HepG2 (cell line): Measurements from ENCODE around the gene ANKRD44. TPM values are rescaled to one million over a fixed set of nuclear protein-coding genes. Genes with fewer than 3 reads are reported as not detected.

Experiments used
- ATAC-seq: fragments of 200-7000 bp; cut with Tn5 transposase; 3 replicates; pipeline ENCODE4 v1.9.1; 2020; ENCODE audit warnings: mild to moderate bottlenecking, moderate library complexity
- BruUV-seq: library from RNA; stranded (reverse); fragments of 400-500 nt; replicated peaks from 2 replicates; lab custom pipeline; 2021; lab: Mats Ljungman, UMichigan
- CTCF ChIA-PET: fragments of 300-600 bp; formaldehyde crosslinking; extraction: SDS; loops from one replicate; lab custom pipeline; 2021; ENCODE audit warnings: low total read pairs, inconsistent platforms, low intra/inter-chr PET ratio; lab: Yijun Ruan, JAX
- POLR2A ChIA-PET: fragments of 350-600 bp; sonication (Branson Sonifier 250); formaldehyde crosslinking; loops from one replicate; lab custom pipeline; 2020; ENCODE audit warnings: antibody characterized with exemption, inconsistent platforms; lab: Yijun Ruan, JAX
- DNase-seq: peaks from one replicate; pipeline ENCODE4 v3.0.0-alpha.2; 2015; ENCODE audit warnings: low spot score
- FAIRE-seq: peaks from 3 replicates; lab custom pipeline; 2011; peaks lifted over from hg19 to GRCh38; lab: Jason Lieb, UNC
- H2AFZ ChIP-seq: one replicate; pipeline ENCODE4 v1.6.1; 2011; ENCODE audit warnings: low read length, inconsistent platforms
- H3K27ac ChIP-seq: fragments of 300-600 bp; 3 replicates; pipeline ENCODE4 v1.8.0; 2011; ENCODE audit warnings: mixed run types, mild to moderate bottlenecking, mixed read lengths, low read length, inconsistent platforms; ENCODE audit not compliant: insufficient read depth; ENCODE audit errors: extremely low read length
- H3K27me3 ChIP-seq, 2 experiments: fragments of 200-600 bp in 1 of 2; 2 replicates in 1 of 2; 3 replicates in 1 of 2; pipeline versions ENCODE4 v1.6.0 to v1.8.0; 2011; ENCODE audit warnings: low read length in 2 of 2, mild to moderate bottlenecking in 2 of 2, moderate library complexity in 2 of 2, inconsistent platforms in 1 of 2; ENCODE audit not compliant: insufficient read depth in 2 of 2, control insufficient read depth in 1 of 2
- H3K36me3 ChIP-seq, 2 experiments: fragments of 200-600 bp in 1 of 2; replicated peaks in 1 of 2; 2 replicates in 1 of 2; 3 replicates in 1 of 2; pipeline versions ENCODE4 v1.5.1 to v1.8.0; 2011; ENCODE audit warnings: low read length in 2 of 2, inconsistent platforms in 1 of 2; ENCODE audit not compliant: insufficient read depth in 2 of 2, control insufficient read depth in 1 of 2
- H3K4me1 ChIP-seq: 2 replicates; pipeline ENCODE4 v1.5.1; 2012; ENCODE audit warnings: low read length, inconsistent platforms; ENCODE audit not compliant: insufficient read depth
- H3K4me2 ChIP-seq: 2 replicates; pipeline ENCODE4 v1.6.0; 2011; ENCODE audit warnings: low read depth, low read length, inconsistent platforms
- H3K4me3 ChIP-seq, 3 experiments: fragments of 200-600 bp in 1 of 3; sonication (generic), shearing (Covaris generic) in 1 of 3; replicated peaks in 1 of 3; 2 replicates each; pipeline ENCODE4 v1.5.1; 2011 to 2016; ENCODE audit warnings: low read length in 3 of 3, inconsistent platforms in 2 of 3, low read depth in 2 of 3, mild to moderate bottlenecking in 2 of 3, control low read depth in 1 of 3, mixed read lengths in 1 of 3; ENCODE audit not compliant: insufficient read depth in 1 of 3
- H3K79me2 ChIP-seq: one replicate; pipeline ENCODE4 v1.6.1; 2011; ENCODE audit warnings: low read length, inconsistent platforms; ENCODE audit not compliant: insufficient read depth
- H3K9ac ChIP-seq: 2 replicates; pipeline ENCODE4 v1.6.0; 2011; ENCODE audit warnings: mild to moderate bottlenecking, low read depth, low read length, inconsistent platforms; ENCODE audit not compliant: insufficient read depth
- H3K9me3 ChIP-seq: 2 replicates; pipeline ENCODE4 v1.5.1; 2012; ENCODE audit warnings: mild to moderate bottlenecking, low read length
- H4K20me1 ChIP-seq: 2 replicates; pipeline ENCODE4 v1.6.0; 2011; ENCODE audit warnings: inconsistent platforms, mild to moderate bottlenecking, low read length, moderate library complexity; ENCODE audit not compliant: insufficient read depth
- ARID5B ChIP-seq: IDR thresholded peaks from 2 replicates; pipeline ENCODE4 v1.4.0; 2020; ENCODE audit warnings: mild to moderate bottlenecking, missing genetic modification reagents
- NFKBIZ ChIP-seq: IDR thresholded peaks from 2 replicates; pipeline ENCODE4 v1.6.1; 2018; ENCODE audit warnings: missing genetic modification reagents, missing compliant biosample characterization
- ZNF282 ChIP-seq: fragments of 450-650 bp; IDR thresholded peaks from 2 replicates; pipeline ENCODE4 v1.6.1; 2018; ENCODE audit not compliant: partially characterized antibody
- ZNF644 ChIP-seq: IDR thresholded peaks from 2 replicates; pipeline ENCODE4 v1.6.1; 2016; ENCODE audit warnings: low read depth
- ZNF691 ChIP-seq: sonication (generic); formaldehyde crosslinking; IDR thresholded peaks from 2 replicates; pipeline ENCODE4 v1.4.0; 2020; ENCODE audit warnings: missing genetic modification reagents, low read depth, mild to moderate bottlenecking, borderline replicate concordance
- ZNF761 ChIP-seq: sonication (generic); formaldehyde crosslinking; conservative IDR thresholded peaks from 2 replicates; pipeline ENCODE4 v1.4.0; 2020; ENCODE audit warnings: mild to moderate bottlenecking, missing genetic modification reagents
- WGBS: methylation state at CpG from one replicate; pipeline ENCODE4 v1.1.6; 2017; ENCODE audit warnings: low lambda C conversion rate; 5-methylcytosine and 5-hydroxymethylcytosine counted together
- in situ Hi-C: cut with HindIII; loops from 2 replicates; pipeline ENCODE4 v1.10.0; 2017; ENCODE audit warnings: low pct_unique_long_range_greater_than_20kb; ENCODE audit not compliant: extremely low pct_ligation_motif_present
- intact Hi-C: fragments of 100-400 bp; cut with micrococcal nuclease; formaldehyde crosslinking; loops from one replicate; pipeline ENCODE4 v1.10.0; 2022; ENCODE audit not compliant: unreplicated experiment
- polyA plus RNA-seq, 8 experiments: library from polyadenylated mRNA; depleted of rRNA in 3 of 8; stranded (reverse) in 7 of 8; unstranded in 1 of 8; fragments of >200 nt; fragmentation: Illumina TruSeq in 4 of 8; extraction: Trizol in 4 of 8; gene quantifications; 2 replicates each; pipeline versions ENCODE4 v1.2.1 to v1.2.3, GENCODE V29; 2011 to 2016; ENCODE audit warnings: low read depth in 4 of 8, missing spikeins in 1 of 8, mixed read lengths in 1 of 8; ENCODE audit not compliant: insufficient read depth in 1 of 8
- total RNA-seq, 5 experiments: library from RNA; depleted of rRNA; stranded (reverse); fragments of >200 nt; fragmentation: Illumina TruSeq; extraction: Trizol; gene quantifications; 2 replicates each; pipeline ENCODE4 v1.2.3, GENCODE V29; 2016; ENCODE audit warnings: low read depth in 1 of 5
- TF ChIP-seq, protein P1 (sequence below): IDR thresholded peaks from 2 replicates; pipeline ENCODE4 v1.6.1; 2016

Gene ANKRD44
- total and polyA plus RNA-seq, 2 of the 13 experiments (the other 11 are each of a cell fraction or from before 2014, with no cell fraction given) = 0.04 to 0.11 TPM

DNA sequence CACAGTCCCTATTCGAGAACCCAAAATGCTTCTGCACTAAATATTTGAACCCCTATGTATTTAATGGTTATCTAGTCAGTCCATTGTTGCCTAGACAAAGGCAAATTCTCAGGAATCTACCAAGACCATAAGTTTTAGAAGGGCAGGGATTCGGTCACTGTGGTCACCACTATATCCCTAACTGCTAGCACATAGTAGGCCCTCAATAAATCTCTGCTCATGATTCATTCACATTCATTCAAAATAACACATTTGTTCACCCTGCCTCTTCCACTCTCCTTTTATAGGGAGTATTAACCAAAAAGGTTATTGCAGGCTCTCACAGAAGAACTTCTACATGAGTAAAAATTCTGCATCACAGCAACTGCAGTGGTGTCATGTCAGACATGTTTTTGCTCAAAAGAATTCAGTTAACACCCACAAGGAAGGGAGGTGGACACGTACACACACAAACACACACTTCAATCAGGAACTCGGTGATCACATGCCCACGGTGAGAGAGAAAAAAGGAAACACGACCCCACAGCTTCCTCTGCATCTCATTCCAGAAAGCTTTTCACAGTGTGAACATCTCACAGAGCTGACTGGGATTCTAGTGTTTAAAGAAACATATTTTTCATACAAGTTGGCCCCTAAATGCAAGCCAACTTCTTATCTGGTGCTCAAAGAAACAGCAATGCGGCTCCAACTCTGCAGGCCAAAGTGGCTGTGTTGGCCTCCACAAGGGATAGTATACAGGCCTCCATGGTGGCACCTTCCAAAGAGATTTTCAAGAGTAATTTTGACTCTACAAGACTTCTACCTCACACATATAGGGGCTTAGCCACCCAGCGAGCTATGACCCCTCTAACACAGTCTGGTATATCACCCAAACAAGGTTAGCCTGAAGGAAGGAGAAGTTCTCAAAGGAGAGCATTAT, 98.0 kb downstream of the ANKRD44 start:
- POLR2A ChIA-PET = no interaction called here
- H3K9me3 ChIP-seq = no peaks in the 10 kb centered on the region
- no peak for DNase-seq
- H3K9ac ChIP-seq = no peak overlapping the region
- peaks cover 7% of the 10 kb centered on the region; the same call in 1 of the 2 replicates for H3K4me1 ChIP-seq
- BruUV-seq = no TSS peak
- no peaks in the 10 kb centered on the region for H4K20me1 ChIP-seq
- no peak overlapping the region for H3K27ac ChIP-seq
- no peak for FAIRE-seq
- intact Hi-C loops = no loop called here
- H3K79me2 ChIP-seq = no peaks in the 10 kb centered on the region
- WGBS = 19% methylated on average over 8 of the region's 8 CpGs
- no peak for ATAC-seq
- CTCF ChIA-PET = no interaction called here
- in situ Hi-C loops = no loop called here
- TF ChIP-seq ZNF282 (no peak), NFKBIZ (CRISPR knock-in tag) (no peak)
- H3K4me2 ChIP-seq = no peak overlapping the region
- H2AFZ ChIP-seq = no peak overlapping the region
- H3K36me3 ChIP-seq = no peaks in the 10 kb centered on the region
- H3K4me3 ChIP-seq = no peak overlapping the region
- peaks cover 0 to 6% of the 10 kb centered on the region in 2 experiments; a peak in 1 of 5 replicates for H3K27me3 ChIP-seq

- Histone ChIP-seq H3K79me2 (no peaks in the 10 kb centered on the region), H3K27ac (no peak overlapping the region), H3K4me2 (no peak overlapping the region), H3K4me1 (peaks cover 7% of the 10 kb centered on the region; the same call in 1 of the 2 replicates), H3K4me3 (no peak overlapping the region), H3K27me3 (peaks cover 0 to 6% of the 10 kb centered on the region in 2 experiments; a peak in 1 of 5 replicates), H4K20me1 (no peaks in the 10 kb centered on the region), H3K9me3 (no peaks in the 10 kb centered on the region), H3K9ac (no peak overlapping the region), H3K36me3 (no peaks in the 10 kb centered on the region), H2AFZ (no peak overlapping the region)
- CTCF ChIA-PET = no interaction called here
- DNase-seq (no peak), FAIRE-seq (no peak), ATAC-seq (no peak)
- POLR2A ChIA-PET = no interaction called here
- intact Hi-C loops (no loop called here), in situ Hi-C loops (no loop called here)
- WGBS = 8% methylated on average over 4 of the region's 4 CpGs
- no TSS peak for BruUV-seq
- TF ChIP-seq ZNF644 (CRISPR knock-in tag) = no peak
- TF ChIP-seq, protein P1, sequence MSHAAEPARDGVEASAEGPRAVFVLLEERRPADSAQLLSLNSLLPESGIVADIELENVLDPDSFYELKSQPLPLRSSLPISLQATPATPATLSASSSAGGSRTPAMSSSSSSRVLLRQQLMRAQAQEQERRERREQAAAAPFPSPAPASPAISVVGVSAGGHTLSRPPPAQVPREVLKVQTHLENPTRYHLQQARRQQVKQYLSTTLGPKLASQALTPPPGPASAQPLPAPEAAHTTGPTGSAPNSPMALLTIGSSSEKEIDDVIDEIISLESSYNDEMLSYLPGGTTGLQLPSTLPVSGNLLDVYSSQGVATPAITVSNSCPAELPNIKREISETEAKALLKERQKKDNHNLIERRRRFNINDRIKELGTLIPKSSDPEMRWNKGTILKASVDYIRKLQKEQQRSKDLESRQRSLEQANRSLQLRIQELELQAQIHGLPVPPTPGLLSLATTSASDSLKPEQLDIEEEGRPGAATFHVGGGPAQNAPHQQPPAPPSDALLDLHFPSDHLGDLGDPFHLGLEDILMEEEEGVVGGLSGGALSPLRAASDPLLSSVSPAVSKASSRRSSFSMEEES (CRISPR knock-in tag) = no peak
- TF ChIP-seq ZNF761 = no peak
- no peak for TF ChIP-seq ARID5B (CRISPR knock-in tag)
- no peak for TF ChIP-seq ZNF691 (CRISPR knock-in tag)
Observed at GRCh38 chr2:197211881-197212342, 98.7 kb downstream of the ANKRD44 start.
